Measurements from ENCODE around the gene LUC7L. TPM values are rescaled to one million over a fixed set of nuclear protein-coding genes. Genes with fewer than 3 reads are reported as not detected.
"Not testable (repeated sequence)": the region's sequence is repeated elsewhere in the genome, so short reads cannot be mapped to it uniquely, and the experiment has no call there.

The LUC7L gene
- total and polyA plus RNA-seq, 7 experiments from 2014 or later: 6.9 to 177 (median 148) TPM

DNA sequence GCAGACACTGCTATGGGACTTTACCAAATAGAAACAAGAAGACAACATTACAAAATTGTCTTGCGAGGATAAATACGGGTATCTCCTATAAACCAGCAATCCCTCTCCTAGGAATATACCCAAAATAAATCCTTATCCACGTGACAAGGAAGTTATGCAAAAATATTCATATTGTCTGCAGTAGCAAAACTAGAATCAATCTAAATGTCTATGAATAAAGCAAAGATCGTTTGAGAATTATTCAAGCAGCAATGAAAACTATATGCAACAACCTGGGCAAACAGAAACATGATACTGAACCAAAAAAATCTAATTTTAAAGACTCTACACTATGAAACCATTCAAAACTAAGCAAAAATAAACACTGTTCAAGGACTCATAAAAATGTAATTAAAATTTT lies 9.2 kb downstream of the LUC7L start:
- Histone ChIP-seq H3K27me3 (ENCODE audit: control insufficient read depth in 2 of 2, insufficient read depth in 2 of 2, low read length in 2 of 2) (no peaks in the 10 kb centered on the region), H3K4me1 (ENCODE audit: control insufficient read depth in 2 of 2, insufficient read depth in 2 of 2, low read length in 2 of 2) (no peaks in the 10 kb centered on the region), H3K4me3 (ENCODE audit: low read length) (no peak overlapping the region), H3K9me3 (ENCODE audit: control insufficient read depth in 2 of 3, low read length in 3 of 3) (no peaks in the 10 kb centered on the region), H3K27ac (ENCODE audit: low read depth, low read length) (no peak overlapping the region), H3K36me3 (ENCODE audit: control insufficient read depth in 2 of 3, insufficient read depth in 3 of 3, low read length in 3 of 3) (peaks cover 7 to 84% (median 22%) of the 10 kb centered on the region in 3 experiments)
- ChIA-PET CTCF (interaction anchor here (0.6 kb wide), 1 partner anchor 20 kb away, joined by 3 read pairs; no protein-coding TSS in a partner anchor), POLR2A (interaction anchor here (0.6 to 1.1 kb wide), 2 partner anchors 8 to 10 kb away, joined by 3 read pairs; no protein-coding TSS in a partner anchor)
- DNase-seq (no peak), ATAC-seq (no peak)
- Mint-ChIP-seq H3K27me3 (no peaks in the 10 kb centered on the region), H3K27ac (peak overlapping the region in 1 of 9 donors; percentile 22), H3K4me1 (peaks cover 4 to 21% (median 16%) of the 10 kb centered on the region in 7 donors), H3K4me3 (no peak overlapping the region), H3K9me3 (no peaks in the 10 kb centered on the region), H3K36me3 (peaks cover 7 to 27% (median 12%) of the 10 kb centered on the region in 5 donors)
- intact Hi-C loops (cut with micrococcal nuclease): no loop called here

DNA sequence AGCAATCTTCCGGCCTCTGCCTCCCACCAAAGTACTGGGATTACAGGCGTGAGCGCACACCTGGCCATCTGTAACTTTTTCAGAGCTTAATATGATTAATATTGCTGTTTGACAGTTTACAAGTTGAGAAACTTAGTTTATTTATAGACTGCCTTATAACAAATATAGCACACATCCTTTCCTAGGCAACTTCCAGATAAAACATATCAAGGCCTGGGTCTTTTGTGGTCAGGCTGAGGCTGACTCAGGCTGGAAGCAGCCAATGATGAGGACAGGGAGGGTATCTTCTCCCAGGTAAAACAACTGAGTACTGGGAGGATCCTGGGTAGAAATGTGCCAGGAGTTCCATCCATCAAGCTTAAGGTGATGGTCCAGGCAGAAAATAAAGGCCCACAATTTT lies 16.2 kb downstream of the LUC7L start:
- no peak overlapping the region for H3K4me3 ChIP-seq (ENCODE audit: low read length)
- Mint-ChIP-seq H3K27me3 (no peaks in the 10 kb centered on the region), H3K36me3 (peaks cover 2 to 20% (median 7%) of the 10 kb centered on the region in 5 donors), H3K4me1 (peaks cover 0 to 16% (median 3%) of the 10 kb centered on the region in 7 donors), H3K9me3 (peaks cover 0 to 2% (median 0%) of the 10 kb centered on the region in 11 donors), H3K4me3 (no peak overlapping the region), H3K27ac (peak overlapping the region in 1 of 9 donors; percentile 19)
- no peaks in the 10 kb centered on the region for H3K4me1 ChIP-seq (ENCODE audit: control insufficient read depth in 2 of 2, insufficient read depth in 2 of 2, low read length in 2 of 2)
- no peaks in the 10 kb centered on the region for H3K9me3 ChIP-seq (ENCODE audit: control insufficient read depth in 2 of 3, low read length in 3 of 3)
- H3K27me3 ChIP-seq (ENCODE audit: control insufficient read depth in 2 of 2, insufficient read depth in 2 of 2, low read length in 2 of 2): no peaks in the 10 kb centered on the region
- peaks cover 0 to 72% (median 5%) of the 10 kb centered on the region in 3 experiments for H3K36me3 ChIP-seq (ENCODE audit: control insufficient read depth in 2 of 3, insufficient read depth in 3 of 3, low read length in 3 of 3)
- intact Hi-C loops (cut with micrococcal nuclease): no loop called here
- ChIA-PET CTCF (no interaction called here), POLR2A (interaction anchor here (0.7 kb wide), 1 partner anchor 110 kb away, joined by 3 read pairs; no protein-coding TSS in a partner anchor)
- DNase-seq (no peak), ATAC-seq (no peak)
- no peak overlapping the region for H3K27ac ChIP-seq (ENCODE audit: low read depth, low read length)

DNA sequence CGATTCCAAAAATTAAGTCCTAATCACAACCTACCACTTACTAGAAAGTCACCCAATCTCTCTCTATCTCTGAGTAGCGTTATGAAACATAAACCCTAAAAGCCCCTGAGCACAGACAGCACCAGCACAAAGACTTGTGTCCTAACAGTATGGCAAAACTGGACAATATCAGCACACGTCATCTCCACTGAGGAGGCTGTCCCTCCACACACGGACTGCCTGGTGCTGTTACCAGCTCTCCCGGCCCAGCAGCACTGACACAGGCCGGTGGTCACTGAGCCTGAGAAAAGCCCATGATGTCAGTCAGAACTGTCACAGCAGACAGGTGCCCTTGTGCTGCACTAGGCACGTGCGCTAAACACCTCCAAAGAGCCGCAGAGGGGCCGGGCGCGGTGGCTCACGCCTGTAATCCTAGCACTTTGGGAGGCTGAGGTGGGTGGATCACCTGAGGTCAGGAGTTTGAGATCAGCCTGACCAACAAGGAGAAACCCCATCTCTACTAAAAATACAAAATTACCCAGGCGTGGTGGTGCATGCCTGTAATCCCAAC lies 17.5 kb downstream of the LUC7L start:
- peaks cover 0 to 17% (median 3%) of the 10 kb centered on the region in 7 donors for H3K4me1 Mint-ChIP-seq
- peaks cover 0 to 70% (median 5%) of the 10 kb centered on the region in 3 experiments for H3K36me3 ChIP-seq (ENCODE audit: control insufficient read depth in 2 of 3, insufficient read depth in 3 of 3, low read length in 3 of 3)
- CTCF ChIA-PET; ATAC-seq; H3K27me3 ChIP-seq (ENCODE audit: control insufficient read depth in 2 of 2, insufficient read depth in 2 of 2, low read length in 2 of 2); H3K27me3 Mint-ChIP-seq; DNase-seq; H3K27ac ChIP-seq (ENCODE audit: low read depth, low read length); H3K9me3 ChIP-seq (ENCODE audit: control insufficient read depth in 2 of 3, low read length in 3 of 3); H3K4me3 ChIP-seq (ENCODE audit: low read length); intact Hi-C loops (cut with micrococcal nuclease); H3K4me1 ChIP-seq (ENCODE audit: control insufficient read depth in 2 of 2, insufficient read depth in 2 of 2, low read length in 2 of 2); H3K4me3 Mint-ChIP-seq; POLR2A ChIA-PET; H3K9me3 Mint-ChIP-seq; H3K27ac Mint-ChIP-seq: not testable (repeated sequence)
- peaks cover 3 to 21% (median 9%) of the 10 kb centered on the region in 5 donors for H3K36me3 Mint-ChIP-seq

DNA sequence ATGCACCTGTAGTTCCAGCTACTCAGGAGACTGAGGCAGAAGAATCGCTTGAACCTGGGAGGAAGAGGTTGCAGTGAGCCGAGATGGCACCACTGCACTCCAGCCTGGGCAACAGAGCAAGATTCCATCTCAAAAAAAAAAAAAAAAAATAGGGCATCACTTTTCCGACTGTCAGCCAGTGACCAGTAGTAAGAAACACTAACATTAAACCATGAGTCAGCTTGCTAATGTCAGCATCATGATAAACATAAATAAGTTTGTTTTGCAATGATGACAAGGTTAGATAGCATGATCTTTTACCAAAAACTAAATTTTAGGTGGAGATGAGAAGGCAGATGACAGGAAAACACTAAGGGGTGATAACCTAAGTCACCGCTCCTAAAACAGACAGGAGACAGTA lies 19.9 kb downstream of the LUC7L start:
- peaks cover 10 to 70% (median 19%) of the 10 kb centered on the region in 3 experiments for H3K36me3 ChIP-seq (ENCODE audit: control insufficient read depth in 2 of 3, insufficient read depth in 3 of 3, low read length in 3 of 3)
- CTCF ChIA-PET; H3K27me3 Mint-ChIP-seq; H3K4me1 ChIP-seq (ENCODE audit: control insufficient read depth in 2 of 2, insufficient read depth in 2 of 2, low read length in 2 of 2); H3K27ac ChIP-seq (ENCODE audit: low read depth, low read length); H3K27me3 ChIP-seq (ENCODE audit: control insufficient read depth in 2 of 2, insufficient read depth in 2 of 2, low read length in 2 of 2); DNase-seq; ATAC-seq; H3K9me3 Mint-ChIP-seq; H3K4me3 ChIP-seq (ENCODE audit: low read length); H3K4me3 Mint-ChIP-seq; intact Hi-C loops (cut with micrococcal nuclease); H3K27ac Mint-ChIP-seq; H3K9me3 ChIP-seq (ENCODE audit: control insufficient read depth in 2 of 3, low read length in 3 of 3): not testable (repeated sequence)
- H3K36me3 Mint-ChIP-seq: peaks cover 11 to 32% (median 14%) of the 10 kb centered on the region in 5 donors
- H3K4me1 Mint-ChIP-seq: peaks cover 0 to 17% (median 5%) of the 10 kb centered on the region in 7 donors
- POLR2A ChIA-PET: interaction anchor here (0.7 to 0.9 kb wide), 2 partner anchors 18 to 20 kb away, joined by 4 read pairs; no protein-coding TSS in a partner anchor

DNA sequence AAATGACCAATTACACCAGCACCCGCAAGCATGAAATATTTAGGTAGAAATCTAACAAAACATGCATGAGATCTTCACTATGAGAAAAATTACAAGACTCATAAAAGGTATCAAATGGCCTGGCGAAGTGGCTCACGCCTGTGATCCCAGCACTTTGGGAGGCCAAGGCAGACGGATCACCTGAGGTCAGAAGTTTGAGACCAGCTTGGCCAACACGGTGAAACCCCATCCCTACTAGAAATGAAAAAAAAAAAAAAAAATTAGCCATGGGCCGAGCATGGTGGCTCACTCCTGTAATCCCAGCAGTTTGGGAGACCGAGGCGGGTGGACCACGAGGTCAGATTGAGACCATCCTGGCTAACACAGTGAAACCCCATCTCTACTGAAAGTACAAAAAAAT lies 25.2 kb downstream of the LUC7L start:
- H3K27me3 ChIP-seq (ENCODE audit: control insufficient read depth in 2 of 2, insufficient read depth in 2 of 2, low read length in 2 of 2); DNase-seq; H3K4me3 ChIP-seq (ENCODE audit: low read length); H3K4me1 Mint-ChIP-seq; H3K9me3 Mint-ChIP-seq; CTCF ChIA-PET; H3K9me3 ChIP-seq (ENCODE audit: control insufficient read depth in 2 of 3, low read length in 3 of 3); H3K4me1 ChIP-seq (ENCODE audit: control insufficient read depth in 2 of 2, insufficient read depth in 2 of 2, low read length in 2 of 2); H3K27ac ChIP-seq (ENCODE audit: low read depth, low read length); H3K4me3 Mint-ChIP-seq; H3K27ac Mint-ChIP-seq; intact Hi-C loops (cut with micrococcal nuclease); ATAC-seq; H3K27me3 Mint-ChIP-seq; POLR2A ChIA-PET: not testable (repeated sequence)
- H3K36me3 Mint-ChIP-seq: peaks cover 11 to 38% (median 18%) of the 10 kb centered on the region in 5 donors
- peaks cover 14 to 86% (median 19%) of the 10 kb centered on the region in 3 experiments for H3K36me3 ChIP-seq (ENCODE audit: control insufficient read depth in 2 of 3, insufficient read depth in 3 of 3, low read length in 3 of 3)

DNA sequence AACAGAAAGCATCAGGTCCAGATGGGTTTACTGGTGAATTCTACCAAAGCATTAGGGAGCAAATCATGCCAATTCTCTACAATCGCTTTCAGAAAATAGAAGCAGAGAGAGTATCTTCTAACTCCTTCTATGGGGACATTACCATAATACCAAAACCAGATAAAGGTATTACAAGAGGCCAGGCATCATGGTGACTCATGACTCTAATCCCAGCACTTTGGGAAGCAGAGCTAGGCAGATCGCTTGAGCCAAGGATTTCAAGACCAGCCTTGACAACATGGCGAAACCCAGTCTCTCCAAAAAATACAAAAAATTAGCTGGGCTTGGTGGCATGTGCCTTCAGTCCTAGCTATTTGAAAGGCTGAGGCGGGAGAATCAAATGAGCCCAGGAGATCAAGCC lies 26.0 kb downstream of the LUC7L start:
- DNase-seq (no peak), ATAC-seq (no peak)
- Histone ChIP-seq H3K4me1 (ENCODE audit: control insufficient read depth in 2 of 2, insufficient read depth in 2 of 2, low read length in 2 of 2) (no peaks in the 10 kb centered on the region), H3K27ac (ENCODE audit: low read depth, low read length) (no peak overlapping the region), H3K4me3 (ENCODE audit: low read length) (no peak overlapping the region), H3K36me3 (ENCODE audit: control insufficient read depth in 2 of 3, insufficient read depth in 3 of 3, low read length in 3 of 3) (peaks cover 14 to 86% (median 17%) of the 10 kb centered on the region in 3 experiments), H3K27me3 (ENCODE audit: control insufficient read depth in 2 of 2, insufficient read depth in 2 of 2, low read length in 2 of 2) (no peaks in the 10 kb centered on the region), H3K9me3 (ENCODE audit: control insufficient read depth in 2 of 3, low read length in 3 of 3) (no peaks in the 10 kb centered on the region)
- H3K27me3 Mint-ChIP-seq: no peaks in the 10 kb centered on the region
- no peak overlapping the region for H3K4me3 Mint-ChIP-seq
- ChIA-PET CTCF (no interaction called here), POLR2A (no interaction called here)
- no peak overlapping the region for H3K27ac Mint-ChIP-seq
- H3K9me3 Mint-ChIP-seq: no peaks in the 10 kb centered on the region
- peaks cover 11 to 35% (median 18%) of the 10 kb centered on the region in 5 donors for H3K36me3 Mint-ChIP-seq
- intact Hi-C loops (cut with micrococcal nuclease): no loop called here
- peaks cover 0 to 6% (median 0%) of the 10 kb centered on the region in 7 donors for H3K4me1 Mint-ChIP-seq

DNA sequence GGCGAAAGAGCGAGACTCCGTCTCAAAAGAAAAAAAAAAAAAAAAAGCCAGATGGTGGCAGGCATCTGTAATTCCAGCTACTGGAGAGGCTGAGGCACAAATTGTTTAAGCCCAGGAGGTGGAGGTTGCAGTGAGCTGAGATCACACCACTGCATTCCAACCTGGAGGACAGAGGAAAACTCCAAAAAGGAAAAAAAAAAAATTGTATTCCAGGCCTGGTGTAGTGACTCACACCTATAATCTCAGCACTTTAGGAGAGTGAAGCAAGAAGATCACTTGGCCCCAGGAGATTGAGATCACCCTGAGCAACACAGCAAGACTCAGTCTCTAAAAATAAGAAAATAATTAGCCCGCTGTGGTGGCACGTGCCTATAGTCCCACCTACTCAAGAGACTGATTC lies 28.9 kb downstream of the LUC7L start:
- no peak overlapping the region for H3K27ac Mint-ChIP-seq
- no peaks in the 10 kb centered on the region for H3K4me1 ChIP-seq (ENCODE audit: control insufficient read depth in 2 of 2, insufficient read depth in 2 of 2, low read length in 2 of 2)
- H3K4me1 Mint-ChIP-seq: no peaks in the 10 kb centered on the region
- no peaks in the 10 kb centered on the region for H3K27me3 Mint-ChIP-seq
- ATAC-seq: no peak
- H3K9me3 ChIP-seq (ENCODE audit: control insufficient read depth in 2 of 3, low read length in 3 of 3): no peaks in the 10 kb centered on the region
- H3K36me3 ChIP-seq (ENCODE audit: control insufficient read depth in 2 of 3, insufficient read depth in 3 of 3, low read length in 3 of 3): peaks cover 5 to 82% (median 9%) of the 10 kb centered on the region in 3 experiments
- no peak overlapping the region for H3K4me3 Mint-ChIP-seq
- ChIA-PET CTCF (interaction anchor here (0.6 kb wide), 1 partner anchor 19 kb away, joined by 3 read pairs; no protein-coding TSS in a partner anchor), POLR2A (interaction anchor here (0.7 kb wide), 2 partner anchors 41 to 121 kb away, joined by 3 to 5 read pairs; no protein-coding TSS in a partner anchor)
- no peaks in the 10 kb centered on the region for H3K9me3 Mint-ChIP-seq
- no peak for DNase-seq
- H3K4me3 ChIP-seq (ENCODE audit: low read length): no peak overlapping the region
- intact Hi-C loops (cut with micrococcal nuclease): no loop called here
- no peaks in the 10 kb centered on the region for H3K27me3 ChIP-seq (ENCODE audit: control insufficient read depth in 2 of 2, insufficient read depth in 2 of 2, low read length in 2 of 2)
- H3K36me3 Mint-ChIP-seq: peaks cover 0 to 21% (median 5%) of the 10 kb centered on the region in 5 donors
- no peak overlapping the region for H3K27ac ChIP-seq (ENCODE audit: low read depth, low read length)
